GM19467 (cell line): ENCODE measurements around the gene RHBDL1.
"Not testable (repeated sequence)": the region's sequence is repeated elsewhere in the genome, so short reads cannot be mapped to it uniquely, and the experiment has no call there.

ENCODE experiments used
- ATAC-seq: cut with Tn5 transposase; IDR thresholded peaks from one replicate; pipeline ENCODE4 v1.9.1; 2021; ENCODE audit warnings: mild to moderate bottlenecking, moderate library complexity; ENCODE audit not compliant: unreplicated experiment

RHBDL1 gene

GRCh38 chr16:704047-704446 is 28.6 kb downstream of the RHBDL1 start:
- no peak for ATAC-seq

GRCh38 chr16:704552-705380 is 29.3 kb downstream of the RHBDL1 start:
- no peak for ATAC-seq

- no peak for ATAC-seq
These were observed 30.1 kb downstream of the RHBDL1 start, which contains the start of gene FBXL16 for GRCh38 chr16:705431-706188. Gene FBXL16 (minus strand): TSS chr16:705801. CDS start chr16:697405, 8,396 bp downstream.

- no peak for ATAC-seq
These were observed 31.0 kb downstream of the RHBDL1 start for GRCh38 chr16:706189-707061.

- ATAC-seq: no peak
These were observed 31.6 kb downstream of the RHBDL1 start for GRCh38 chr16:707062-707538.

- no peak for ATAC-seq
These were observed 32.5 kb downstream of the RHBDL1 start for GRCh38 chr16:708019-708418.

- ATAC-seq: no peak
These were observed 33.5 kb downstream of the RHBDL1 start for GRCh38 chr16:708959-709358.

- ATAC-seq: no peak
These were observed 34.4 kb downstream of the RHBDL1 start for GRCh38 chr16:709566-710499.

GRCh38 chr16:710500-711075 is 35.1 kb downstream of the RHBDL1 start:
- no peak for ATAC-seq

- ATAC-seq: no peak
These were observed 35.6 kb downstream of the RHBDL1 start for GRCh38 chr16:711084-711483.

GRCh38 chr16:711548-712320 is 36.3 kb downstream of the RHBDL1 start:
- ATAC-seq: no peak

GRCh38 chr16:712740-713250 is 37.3 kb downstream of the RHBDL1 start:
- not testable (repeated sequence) for ATAC-seq

GRCh38 chr16:714079-714478 is 38.6 kb downstream of the RHBDL1 start:
- ATAC-seq: no peak

- ATAC-seq: no peak
These were observed 39.3 kb downstream of the RHBDL1 start, which contains the start of gene METRN for GRCh38 chr16:714558-715476. Gene METRN (plus strand): TSS chr16:715118. CDS start chr16:715290, 172 bp downstream.

- no peak for ATAC-seq
These were observed 40.2 kb downstream of the RHBDL1 start for GRCh38 chr16:715477-716199.

- ATAC-seq: no peak
These were observed 40.7 kb downstream of the RHBDL1 start for GRCh38 chr16:716200-716568.
